COLO668 (cell line): Measurements from ENCODE around the gene ZNF853.
A peak's percentile ranks its signal among the peaks of the same experiment; 100 is the strongest.
"Not testable (repeated sequence)": the region's sequence is repeated elsewhere in the genome, so short reads cannot be mapped to it uniquely, and the experiment has no call there.

Experiments used
- DNase-seq: peaks from one replicate; lab custom pipeline; 2025; ENCODE audit not compliant: unreplicated experiment; lab: John Stamatoyannopoulos, UW

ZNF853 gene

GRCh38 chr7:6606866-6607583, 8.4 kb upstream of the ZNF853 start:
- no peak for DNase-seq

- DNase-seq: no peak
Measured at GRCh38 chr7:6607651-6608051, 7.8 kb upstream of the ZNF853 start.

GRCh38 chr7:6608081-6608480, 7.3 kb upstream of the ZNF853 start:
- DNase-seq: no peak

- no peak for DNase-seq
Measured at GRCh38 chr7:6608794-6609193, 6.6 kb upstream of the ZNF853 start.

GRCh38 chr7:6612819-6613218, 2.6 kb upstream of the ZNF853 start:
- no peak for DNase-seq

GRCh38 chr7:6613706-6614105, 1.7 kb upstream of the ZNF853 start:
- no peak for DNase-seq

- peak; percentile 87 for DNase-seq
Measured at GRCh38 chr7:6615723-6616555, 529 bp downstream of the ZNF853 start.

- no peak for DNase-seq
Measured at GRCh38 chr7:6616854-6617643, 1.6 kb downstream of the ZNF853 start.

GRCh38 chr7:6618621-6619020, 3.2 kb downstream of the ZNF853 start:
- DNase-seq: no peak

- DNase-seq: no peak
Measured at GRCh38 chr7:6619961-6620360, 4.6 kb downstream of the ZNF853 start.

GRCh38 chr7:6621195-6622133, 6.1 kb downstream of the ZNF853 start:
- no peak for DNase-seq

GRCh38 chr7:6622134-6622710, 6.8 kb downstream of the ZNF853 start:
- no peak for DNase-seq

GRCh38 chr7:6623589-6624245, 8.3 kb downstream of the ZNF853 start:
- no peak for DNase-seq

GRCh38 chr7:6624246-6624611, 8.8 kb downstream of the ZNF853 start:
- DNase-seq: no peak

- DNase-seq: peak; percentile 68
Measured at GRCh38 chr7:6628045-6628444, 12.6 kb downstream of the ZNF853 start.

GRCh38 chr7:6630007-6630849, 14.8 kb downstream of the ZNF853 start:
- DNase-seq: no peak

GRCh38 chr7:6631605-6632004, 16.2 kb downstream of the ZNF853 start:
- DNase-seq: no peak

- DNase-seq: no peak
Measured at GRCh38 chr7:6634021-6634420, 18.6 kb downstream of the ZNF853 start.

- DNase-seq: not testable (repeated sequence)
Measured at GRCh38 chr7:6634971-6635370, 19.6 kb downstream of the ZNF853 start.
